Keratinocyte (primary cell): Measurements from ENCODE around the gene KIF26A. TPM values are rescaled to one million over a fixed set of nuclear protein-coding genes. Genes with fewer than 3 reads are reported as not detected.

Source experiments
- DNase-seq: peaks from one replicate; pipeline ENCODE4 v3.0.0-alpha.2; 2011; ENCODE audit warnings: low read depth, missing footprints, low spot score
- FAIRE-seq: peaks from 2 replicates; lab custom pipeline; 2011; peaks lifted over from hg19 to GRCh38; lab: Jason Lieb, UNC
- H2AFZ ChIP-seq: 2 replicates; pipeline ENCODE4 v1.6.0; 2012; ENCODE audit warnings: low read length, control low read depth, inconsistent platforms; ENCODE audit not compliant: control insufficient read depth
- H3K27ac ChIP-seq: 2 replicates; pipeline ENCODE4 v1.5.1; 2011; ENCODE audit warnings: low read length; ENCODE audit not compliant: control insufficient read depth, insufficient read depth
- H3K27me3 ChIP-seq: 3 replicates; pipeline ENCODE4 v1.6.0; 2011; ENCODE audit warnings: low read length; ENCODE audit not compliant: control insufficient read depth, insufficient read depth; ENCODE audit errors: extremely low read depth
- H3K36me3 ChIP-seq, 2 experiments: 2 replicates in 1 of 2; 3 replicates in 1 of 2; pipeline ENCODE4 v1.5.1; 2011; ENCODE audit warnings: low read length in 2 of 2, mild to moderate bottlenecking in 1 of 2; ENCODE audit not compliant: control insufficient read depth in 2 of 2, insufficient read depth in 2 of 2; ENCODE audit errors: extremely low read depth in 1 of 2
- H3K4me1 ChIP-seq: 3 replicates; pipeline ENCODE4 v1.5.1; 2011; ENCODE audit warnings: low read length; ENCODE audit not compliant: control insufficient read depth, insufficient read depth; ENCODE audit errors: extremely low read depth
- H3K4me2 ChIP-seq: 3 replicates; pipeline ENCODE4 v1.6.0; 2011; ENCODE audit warnings: low read depth, low read length; ENCODE audit not compliant: control insufficient read depth, insufficient read depth; ENCODE audit errors: extremely low read depth
- H3K4me3 ChIP-seq, 3 experiments: fragments of 200-600 bp in 1 of 3; sonication (generic) in 1 of 3; 2 replicates in 2 of 3; 3 replicates in 1 of 3; pipeline ENCODE4 v1.5.1; 2011 to 2016; ENCODE audit warnings: low read length in 3 of 3, mild to moderate bottlenecking in 3 of 3, control low read depth in 2 of 3, inconsistent platforms in 1 of 3, low read depth in 1 of 3, mixed read lengths in 1 of 3, mixed run types in 1 of 3, moderate library complexity in 1 of 3; ENCODE audit not compliant: control insufficient read depth in 2 of 3, insufficient read depth in 2 of 3; ENCODE audit errors: extremely low read depth in 1 of 3
- H3K79me2 ChIP-seq: 2 replicates; pipeline ENCODE4 v1.6.0; 2012; ENCODE audit warnings: low read length; ENCODE audit not compliant: control insufficient read depth, insufficient read depth
- H3K9ac ChIP-seq: 3 replicates; pipeline ENCODE4 v1.6.0; 2011; ENCODE audit warnings: low read length; ENCODE audit not compliant: control insufficient read depth, insufficient read depth; ENCODE audit errors: extremely low read depth
- H3K9me1 ChIP-seq: 3 replicates; pipeline ENCODE4 v1.6.0; 2011; ENCODE audit warnings: low read length; ENCODE audit not compliant: control insufficient read depth, insufficient read depth; ENCODE audit errors: extremely low read depth
- H3K9me3 ChIP-seq: 2 replicates; pipeline ENCODE4 v1.5.1; 2012; ENCODE audit warnings: low read depth, low read length; ENCODE audit not compliant: control insufficient read depth
- H4K20me1 ChIP-seq: 3 replicates; pipeline ENCODE4 v1.6.0; 2011; ENCODE audit warnings: low read length; ENCODE audit not compliant: control insufficient read depth, insufficient read depth; ENCODE audit errors: extremely low read depth
- EZH2 ChIP-seq: IDR thresholded peaks from one replicate; pipeline ENCODE4 v1.6.1; 2012; ENCODE audit warnings: inconsistent platforms, mild to moderate bottlenecking, low read length, moderate library complexity
- dilution Hi-C: fragments of 300-500 bp; cut with MboI; formaldehyde crosslinking; loops from one replicate; pipeline ENCODE4 v1.7.0; 2020; ENCODE audit warnings: low sequenced_read_pairs; ENCODE audit not compliant: extremely low pct_ligation_motif_present
- polyA plus RNA-seq, 5 experiments: library from polyadenylated mRNA; depleted of rRNA in 3 of 5; stranded (reverse) in 3 of 5; stranded (forward) in 1 of 5; unstranded in 1 of 5; fragments of >200 nt; gene quantifications; 1 replicate in 1 of 5; 2 replicates in 3 of 5; 3 replicates in 1 of 5; pipeline versions ENCODE4 v1.2.1 to v1.2.3, GENCODE V29; 2011 to 2012; ENCODE audit warnings: missing spikeins in 2 of 5, low read depth in 1 of 5, low replicate concordance in 1 of 5
- TF ChIP-seq, protein P1 (sequence below), 3 experiments: IDR thresholded peaks in 1 of 3; conservative IDR thresholded peaks in 1 of 3; optimal IDR thresholded peaks in 1 of 3; 2 replicates in 2 of 3; 3 replicates in 1 of 3; pipeline versions ENCODE3 to v1.5.1; 2011; ENCODE audit warnings: low read length in 3 of 3, mild to moderate bottlenecking in 3 of 3, moderate library complexity in 2 of 3, control low read depth in 1 of 3, inconsistent platforms in 1 of 3; ENCODE audit not compliant: insufficient read depth in 2 of 3; ENCODE audit errors: extremely low read depth in 1 of 3

Gene KIF26A
- polyA plus RNA-seq, 1 donor (not counting 4 experiments of a cell fraction or from before 2014, with no cell fraction given) = 0.07 TPM

- no peak overlapping the region for H3K9ac ChIP-seq
- no peak overlapping the region for H3K4me2 ChIP-seq
- H3K4me1 ChIP-seq = no peaks in the 10 kb centered on the region
- no peaks in the 10 kb centered on the region for H3K9me1 ChIP-seq
- H3K36me3 ChIP-seq = no peaks in the 10 kb centered on the region
- FAIRE-seq (no peak), DNase-seq (no peak)
- TF ChIP-seq, protein P1, sequence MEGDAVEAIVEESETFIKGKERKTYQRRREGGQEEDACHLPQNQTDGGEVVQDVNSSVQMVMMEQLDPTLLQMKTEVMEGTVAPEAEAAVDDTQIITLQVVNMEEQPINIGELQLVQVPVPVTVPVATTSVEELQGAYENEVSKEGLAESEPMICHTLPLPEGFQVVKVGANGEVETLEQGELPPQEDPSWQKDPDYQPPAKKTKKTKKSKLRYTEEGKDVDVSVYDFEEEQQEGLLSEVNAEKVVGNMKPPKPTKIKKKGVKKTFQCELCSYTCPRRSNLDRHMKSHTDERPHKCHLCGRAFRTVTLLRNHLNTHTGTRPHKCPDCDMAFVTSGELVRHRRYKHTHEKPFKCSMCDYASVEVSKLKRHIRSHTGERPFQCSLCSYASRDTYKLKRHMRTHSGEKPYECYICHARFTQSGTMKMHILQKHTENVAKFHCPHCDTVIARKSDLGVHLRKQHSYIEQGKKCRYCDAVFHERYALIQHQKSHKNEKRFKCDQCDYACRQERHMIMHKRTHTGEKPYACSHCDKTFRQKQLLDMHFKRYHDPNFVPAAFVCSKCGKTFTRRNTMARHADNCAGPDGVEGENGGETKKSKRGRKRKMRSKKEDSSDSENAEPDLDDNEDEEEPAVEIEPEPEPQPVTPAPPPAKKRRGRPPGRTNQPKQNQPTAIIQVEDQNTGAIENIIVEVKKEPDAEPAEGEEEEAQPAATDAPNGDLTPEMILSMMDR (optimal IDR thresholded peaks at IDR 0.05 in 1 of 3, IDR thresholded peaks at IDR 0.05 in 1 of 3, conservative IDR thresholded peaks at IDR 0.05 in 1 of 3; ENCODE audit: extremely low read depth in 1 of 3, insufficient read depth in 2 of 3, low read length in 3 of 3) = no peak
- TF ChIP-seq EZH2 = no peak
- no peak overlapping the region for H2AFZ ChIP-seq
- dilution Hi-C loops = no loop called here
- H3K9me3 ChIP-seq = no peaks in the 10 kb centered on the region
- H3K27me3 ChIP-seq = peaks cover 36% of the 10 kb centered on the region
- no peak overlapping the region for H3K27ac ChIP-seq
- no peaks in the 10 kb centered on the region for H4K20me1 ChIP-seq
- H3K79me2 ChIP-seq = no peaks in the 10 kb centered on the region
- H3K4me3 ChIP-seq = no peak overlapping the region
Measured at GRCh38 chr14:104192883-104193245, 54.5 kb downstream of the KIF26A start.

- no peaks in the 10 kb centered on the region for H3K79me2 ChIP-seq
- peaks cover 25% of the 10 kb centered on the region for H3K27me3 ChIP-seq
- H3K4me3 ChIP-seq = no peak overlapping the region
- H3K9ac ChIP-seq = no peak overlapping the region
- TF ChIP-seq, protein P1 (optimal IDR thresholded peaks at IDR 0.05 in 1 of 3, IDR thresholded peaks at IDR 0.05 in 1 of 3, conservative IDR thresholded peaks at IDR 0.05 in 1 of 3; ENCODE audit: extremely low read depth in 1 of 3, insufficient read depth in 2 of 3, low read length in 3 of 3) = no peak
- no peak for TF ChIP-seq EZH2
- no peaks in the 10 kb centered on the region for H3K36me3 ChIP-seq
- H2AFZ ChIP-seq = no peak overlapping the region
- no peak overlapping the region for H3K4me2 ChIP-seq
- H3K4me1 ChIP-seq = no peaks in the 10 kb centered on the region
- no peak for FAIRE-seq
- DNase-seq = no peak
- no peaks in the 10 kb centered on the region for H3K9me1 ChIP-seq
- dilution Hi-C loops = no loop called here
- H3K9me3 ChIP-seq = no peaks in the 10 kb centered on the region
- no peaks in the 10 kb centered on the region for H4K20me1 ChIP-seq
- H3K27ac ChIP-seq = no peak overlapping the region
Measured at GRCh38 chr14:104194016-104194415, 55.6 kb downstream of the KIF26A start.
